ENCODE data around the gene MTRF1L.
"Not testable (repeated sequence)": the region's sequence is repeated elsewhere in the genome, so short reads cannot be mapped to it uniquely, and the experiment has no call there.

The MTRF1L gene

DNA sequence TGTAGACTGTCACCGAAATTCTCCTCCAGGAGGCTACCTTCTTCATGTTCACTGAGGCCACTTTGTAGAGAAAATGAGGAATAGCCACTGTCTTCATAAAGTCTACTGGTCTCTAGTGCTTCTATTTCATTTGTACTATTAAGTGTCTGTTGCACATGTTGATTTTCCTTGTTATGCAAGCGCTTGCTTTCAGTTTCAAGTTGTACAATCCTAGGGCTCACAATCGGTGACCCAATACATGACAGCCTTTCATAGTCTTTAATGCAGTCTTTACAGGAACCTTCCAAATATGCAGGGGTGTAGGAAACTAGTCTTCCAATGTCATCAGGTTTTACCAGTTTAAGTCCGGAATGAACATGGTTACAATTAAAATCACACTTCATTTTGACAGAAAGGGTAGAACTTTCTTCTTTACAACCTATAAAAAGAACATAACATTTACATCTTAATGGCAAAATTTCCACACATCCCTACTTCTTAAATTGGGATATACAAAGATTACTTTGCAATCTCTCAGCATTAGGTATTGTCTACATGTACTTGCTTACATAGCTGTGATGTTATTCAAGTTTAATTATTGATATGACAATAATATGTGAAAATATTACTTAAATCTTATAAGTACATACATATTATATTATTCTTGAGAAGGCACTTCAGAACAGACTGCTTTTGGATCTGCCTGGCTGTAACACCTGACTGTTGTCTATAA lies 27.1 kb downstream of the MTRF1L start:
- Histone ChIP-seq H3K27ac (no peak overlapping the region), H3K9me3 (ENCODE audit: low read depth, low read length) (peaks cover 2% of the 10 kb centered on the region; the same call in 1 of the 2 replicates), H3K9ac (ENCODE audit: insufficient read length) (no peak overlapping the region), H3K36me3 (ENCODE audit: insufficient read depth, low read length) (peaks cover 100% of the 10 kb centered on the region), H3K4me3 (no peak overlapping the region)
- TF ChIP-seq EZH2 (IDR thresholded peaks at IDR 0.05) (no peak), POLR2AphosphoS5 (IDR thresholded peaks at IDR 0.05; ENCODE audit: borderline replicate concordance, low read depth, low read length) (no peak; the same call in 1 of the 2 replicates), FOXP2 (optimal IDR thresholded peaks at IDR 0.05; ENCODE audit: control extremely low read depth, extremely low read length, insufficient read depth) (no peak)
- DNase-seq (ENCODE audit: low read depth, low spot score) = no peak

DNA sequence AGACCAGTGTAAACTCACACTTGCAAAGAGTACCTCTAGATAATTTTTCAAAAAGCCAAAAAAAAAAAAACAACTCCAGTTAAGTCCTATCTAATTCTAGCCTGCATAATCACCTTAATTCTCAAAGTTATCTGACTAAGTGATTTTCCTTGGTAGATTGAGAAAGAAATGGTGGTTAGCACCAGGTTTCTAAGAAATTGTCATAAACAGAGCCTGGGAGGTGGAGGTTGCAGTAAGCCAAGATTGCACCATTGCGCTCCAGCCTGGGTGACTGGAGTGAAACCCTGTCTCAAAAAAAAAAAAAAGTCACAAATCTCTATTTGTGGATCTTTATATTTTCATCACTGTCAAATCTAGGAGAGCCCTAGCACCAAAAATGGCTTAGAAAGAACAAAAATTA lies 28.6 kb downstream of the MTRF1L start:
- Histone ChIP-seq H3K36me3 (ENCODE audit: insufficient read depth, low read length) (peaks cover 97% of the 10 kb centered on the region), H3K27ac (no peak overlapping the region)
- no peak for DNase-seq (ENCODE audit: low read depth, low spot score)

DNA sequence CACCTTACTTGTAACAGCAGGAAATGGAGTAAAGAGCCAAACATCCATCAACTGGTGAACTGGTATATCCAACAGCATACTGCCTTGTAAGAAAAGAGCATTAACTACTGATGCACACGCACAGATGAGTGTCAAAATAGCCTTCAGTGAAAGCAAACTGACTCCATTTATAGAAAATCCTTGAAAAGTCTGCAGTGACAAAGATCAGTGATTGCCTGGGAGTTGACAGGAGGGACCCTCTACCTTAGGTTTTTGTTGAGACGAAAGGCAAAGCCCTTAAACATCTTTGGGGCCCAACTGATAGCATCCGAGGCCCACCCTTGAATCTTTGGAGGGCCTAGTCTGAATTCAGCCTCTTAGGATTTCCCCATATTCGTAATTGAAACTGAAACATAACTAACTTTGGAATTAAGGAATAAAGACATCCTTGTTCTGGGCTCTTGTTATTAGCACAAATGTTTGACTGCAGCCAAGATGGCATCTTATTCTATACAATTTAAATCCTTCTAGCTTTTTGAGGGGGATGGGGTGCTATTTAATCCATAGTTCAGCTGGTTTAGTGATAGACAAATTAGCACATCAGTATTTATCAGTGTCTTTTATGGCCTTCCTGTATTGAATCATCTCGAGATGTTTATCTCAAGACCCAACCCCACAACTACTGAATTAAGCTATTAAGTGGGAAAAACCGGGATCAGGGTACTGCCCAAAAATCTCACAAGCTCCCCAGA lies 32.7 kb downstream of the MTRF1L start:
- Histone ChIP-seq H3K27ac (no peak overlapping the region), H3K36me3 (ENCODE audit: insufficient read depth, low read length) (peaks cover 57% of the 10 kb centered on the region), H3K9me3 (ENCODE audit: low read depth, low read length) (no peaks in the 10 kb centered on the region; the same call in 1 of the 2 replicates), H3K4me3 (no peak overlapping the region), H3K9ac (ENCODE audit: insufficient read length) (no peak overlapping the region)
- TF ChIP-seq FOXP2 (optimal IDR thresholded peaks at IDR 0.05; ENCODE audit: control extremely low read depth, extremely low read length, insufficient read depth) (no peak), EZH2 (IDR thresholded peaks at IDR 0.05) (no peak), POLR2AphosphoS5 (IDR thresholded peaks at IDR 0.05; ENCODE audit: borderline replicate concordance, low read depth, low read length) (peak; percentile 35; the same call in 1 of the 2 replicates)
- DNase-seq (ENCODE audit: low read depth, low spot score) = no peak

More for the DNA sequence above, 28.6 kb downstream of the MTRF1L start:
- Histone ChIP-seq H3K9ac (ENCODE audit: insufficient read length) (no peak overlapping the region), H3K4me3 (no peak overlapping the region), H3K9me3 (ENCODE audit: low read depth, low read length) (peaks cover 2% of the 10 kb centered on the region; the same call in 1 of the 2 replicates)
- no peak for TF ChIP-seq FOXP2 (optimal IDR thresholded peaks at IDR 0.05; ENCODE audit: control extremely low read depth, extremely low read length, insufficient read depth)
- no peak for TF ChIP-seq POLR2AphosphoS5 (IDR thresholded peaks at IDR 0.05; ENCODE audit: borderline replicate concordance, low read depth, low read length)
- no peak for TF ChIP-seq EZH2 (IDR thresholded peaks at IDR 0.05)

DNA sequence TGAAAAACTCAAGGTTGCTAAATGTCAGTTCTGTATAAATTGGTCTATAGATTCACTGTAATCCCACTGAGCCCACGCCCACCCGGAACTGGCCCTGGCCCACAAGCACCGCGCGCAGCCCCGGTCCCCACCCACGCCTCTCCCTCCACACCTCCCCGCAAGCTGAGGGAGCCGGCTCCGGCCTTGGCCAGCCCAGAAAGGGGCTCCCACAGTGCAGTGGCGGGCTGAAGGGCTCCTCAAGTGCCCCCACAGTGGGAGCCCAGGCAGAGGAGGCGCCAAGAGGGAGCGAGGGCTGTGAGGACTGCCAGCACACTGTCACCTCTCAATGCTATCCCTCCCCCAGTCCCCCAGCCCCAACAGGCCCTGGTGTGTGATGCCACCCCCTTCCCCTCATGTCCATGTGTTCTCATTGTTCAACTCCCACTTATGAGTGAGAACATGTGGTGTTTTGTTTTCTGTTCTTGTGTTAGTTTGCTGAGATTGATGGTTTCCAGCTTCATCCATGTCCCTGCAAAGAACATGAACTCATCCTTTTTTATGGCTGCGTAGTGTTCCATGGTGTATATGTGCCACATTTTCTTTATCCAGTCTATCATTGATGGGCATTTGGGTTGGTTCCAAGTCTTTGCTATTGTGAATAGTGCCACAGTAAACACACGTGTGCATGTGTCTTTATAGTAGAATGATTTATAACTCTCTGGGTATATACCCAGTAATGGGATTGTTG lies 36.2 kb downstream of the MTRF1L start:
- not testable (repeated sequence) for DNase-seq (ENCODE audit: low read depth, low spot score); H3K9ac ChIP-seq (ENCODE audit: insufficient read length); H3K4me3 ChIP-seq; H3K27ac ChIP-seq; H3K9me3 ChIP-seq (ENCODE audit: low read depth, low read length)
- H3K36me3 ChIP-seq (ENCODE audit: insufficient read depth, low read length) = peaks cover 21% of the 10 kb centered on the region

DNA sequence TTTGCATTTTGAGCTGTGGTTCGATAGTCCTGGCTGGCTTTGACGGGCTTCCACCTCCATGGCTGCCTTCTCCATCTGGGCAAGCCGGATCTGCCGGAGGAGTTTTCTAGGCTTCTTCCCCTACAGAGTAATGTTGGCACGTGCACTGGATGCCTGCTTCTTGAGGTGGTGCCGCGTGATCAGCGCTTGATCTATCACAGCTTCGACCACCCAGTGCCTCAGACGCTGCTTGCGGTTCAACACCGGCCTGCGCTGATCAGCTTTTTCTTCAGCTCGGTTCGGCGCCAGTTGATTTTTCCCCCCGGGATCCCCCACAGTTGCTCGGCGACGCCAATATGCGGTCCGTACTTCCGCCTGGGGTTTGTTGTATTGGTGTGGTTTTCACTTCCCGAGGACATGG lies 43.2 kb downstream of the MTRF1L start:
- H3K4me3 ChIP-seq = no peak overlapping the region
- no peak for DNase-seq (ENCODE audit: low read depth, low spot score)
- no peaks in the 10 kb centered on the region for H3K9me3 ChIP-seq (ENCODE audit: low read depth, low read length)
- H3K27ac ChIP-seq = no peak overlapping the region
- no peaks in the 10 kb centered on the region for H3K36me3 ChIP-seq (ENCODE audit: insufficient read depth, low read length)
- no peak overlapping the region for H3K9ac ChIP-seq (ENCODE audit: insufficient read length)
- TF ChIP-seq FOXP2 (optimal IDR thresholded peaks at IDR 0.05; ENCODE audit: control extremely low read depth, extremely low read length, insufficient read depth) = no peak
- TF ChIP-seq POLR2AphosphoS5 (IDR thresholded peaks at IDR 0.05; ENCODE audit: borderline replicate concordance, low read depth, low read length) = no peak
- TF ChIP-seq EZH2 (IDR thresholded peaks at IDR 0.05) = no peak

DNA sequence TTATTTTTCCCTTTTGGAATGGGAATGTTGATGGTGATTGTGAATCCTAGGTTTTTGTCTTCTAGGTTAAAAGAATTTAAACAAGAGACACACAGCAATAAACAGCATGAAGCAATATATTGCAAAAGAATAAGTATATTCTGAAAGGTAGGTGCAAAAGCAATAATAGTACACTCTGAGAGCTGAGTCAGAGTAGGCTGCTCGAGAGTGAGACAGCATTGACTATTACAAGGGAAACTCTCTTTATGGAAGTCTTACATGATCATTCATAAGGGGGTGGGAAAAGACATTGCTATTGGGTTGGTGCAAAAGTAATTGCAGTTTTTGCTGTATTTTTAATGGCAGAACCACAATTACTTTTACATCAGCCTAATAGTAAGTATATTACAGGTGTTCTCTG lies 44.7 kb downstream of the MTRF1L start:
- DNase-seq (ENCODE audit: low read depth, low spot score) = no peak
- no peak for TF ChIP-seq POLR2AphosphoS5 (IDR thresholded peaks at IDR 0.05; ENCODE audit: borderline replicate concordance, low read depth, low read length)
- H3K9me3 ChIP-seq (ENCODE audit: low read depth, low read length) = no peaks in the 10 kb centered on the region
- no peak overlapping the region for H3K27ac ChIP-seq
- H3K9ac ChIP-seq (ENCODE audit: insufficient read length) = no peak overlapping the region
- H3K4me3 ChIP-seq = no peak overlapping the region
- no peaks in the 10 kb centered on the region for H3K36me3 ChIP-seq (ENCODE audit: insufficient read depth, low read length)

DNA sequence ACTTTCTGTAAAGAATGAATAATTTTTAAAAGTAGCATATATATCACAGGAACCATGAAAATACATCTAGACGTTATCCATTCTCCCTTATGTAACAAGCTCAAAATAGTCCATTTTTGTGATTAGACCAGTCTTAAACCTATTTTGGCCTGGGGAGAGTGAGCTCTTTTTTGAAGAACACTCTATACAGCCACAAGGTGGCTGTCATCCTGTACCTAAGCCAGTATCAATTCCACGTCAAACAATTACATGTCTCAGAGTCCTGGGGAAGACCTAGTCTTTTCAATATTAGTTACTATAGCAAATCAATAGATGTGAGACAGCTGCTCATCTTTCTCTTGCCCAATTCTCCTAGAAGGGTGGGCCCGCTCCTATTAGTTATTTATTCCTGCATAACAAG lies 48.1 kb downstream of the MTRF1L start:
- Histone ChIP-seq H3K9me3 (ENCODE audit: low read depth, low read length) (no peaks in the 10 kb centered on the region), H3K27ac (no peak overlapping the region), H3K36me3 (ENCODE audit: insufficient read depth, low read length) (no peaks in the 10 kb centered on the region), H3K4me3 (no peak overlapping the region), H3K9ac (ENCODE audit: insufficient read length) (no peak overlapping the region)
- DNase-seq (ENCODE audit: low read depth, low spot score) = no peak
- TF ChIP-seq FOXP2 (optimal IDR thresholded peaks at IDR 0.05; ENCODE audit: control extremely low read depth, extremely low read length, insufficient read depth) = no peak
- TF ChIP-seq EZH2 (IDR thresholded peaks at IDR 0.05) = no peak
- TF ChIP-seq POLR2AphosphoS5 (IDR thresholded peaks at IDR 0.05; ENCODE audit: borderline replicate concordance, low read depth, low read length) = no peak

DNA sequence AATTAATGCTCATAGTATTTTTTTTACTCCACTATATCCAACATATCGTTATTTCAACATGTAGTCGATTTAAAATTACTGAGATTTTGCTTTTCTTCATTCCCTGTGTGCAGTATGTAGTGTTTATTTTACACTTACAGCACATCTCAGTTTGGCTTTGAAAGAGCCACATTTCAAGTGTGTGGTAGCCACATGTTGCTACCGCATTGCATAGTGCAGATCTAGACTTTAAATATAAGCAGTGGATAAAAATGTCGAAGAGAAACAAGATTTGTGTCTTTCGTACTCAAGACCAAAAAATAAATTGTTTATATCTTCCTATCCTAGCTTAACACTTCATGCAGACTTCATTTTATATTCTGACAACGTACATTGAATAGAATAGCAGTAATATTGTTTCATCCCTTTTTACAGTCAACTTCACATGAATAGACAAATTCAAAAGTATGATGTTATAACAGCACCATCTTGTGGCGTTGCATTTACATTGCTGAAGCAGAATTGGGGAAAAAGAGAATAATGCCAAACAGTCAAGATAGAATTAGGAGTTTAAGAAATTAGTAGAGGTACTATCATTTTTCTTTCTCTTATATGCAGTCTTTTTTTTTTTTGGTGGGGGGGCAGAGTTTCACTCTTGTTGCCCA lies 49.5 kb downstream of the MTRF1L start:
- Histone ChIP-seq H3K4me3 (no peak overlapping the region), H3K36me3 (ENCODE audit: insufficient read depth, low read length) (no peaks in the 10 kb centered on the region), H3K9me3 (ENCODE audit: low read depth, low read length) (no peaks in the 10 kb centered on the region), H3K27ac (no peak overlapping the region), H3K9ac (ENCODE audit: insufficient read length) (no peak overlapping the region)
- TF ChIP-seq POLR2AphosphoS5 (IDR thresholded peaks at IDR 0.05; ENCODE audit: borderline replicate concordance, low read depth, low read length) = no peak
- no peak for TF ChIP-seq FOXP2 (optimal IDR thresholded peaks at IDR 0.05; ENCODE audit: control extremely low read depth, extremely low read length, insufficient read depth)
- no peak for TF ChIP-seq EZH2 (IDR thresholded peaks at IDR 0.05)
- DNase-seq (ENCODE audit: low read depth, low spot score) = peak; percentile 60
